Spleen (tissue), 11 donors: ENCODE measurements around the gene OPTN. TPM values are rescaled to one million over a fixed set of nuclear protein-coding genes. Genes with fewer than 3 reads are reported as not detected.
A peak's percentile ranks its signal among the peaks of the same experiment; 100 is the strongest.

Experiments used
- DNase-seq: peaks from one replicate; pipeline ENCODE4 v3.0.0-alpha.2; 2020
- H3K27ac ChIP-seq, 8 donors: fragments of 200-600 bp; sonication (generic) in 7 of 8; 1 replicate in 4 of 8; 2 replicates in 4 of 8; pipeline versions ENCODE4 v1.5.0 to v1.8.0; 2016 to 2021; ENCODE audit warnings: inconsistent platforms in 4 of 8, mild to moderate bottlenecking in 4 of 8, moderate library complexity in 1 of 8
- H3K27me3 ChIP-seq, 7 donors: fragments of 200-600 bp; sonication (generic) in 6 of 7; replicated peaks in 1 of 7; 1 replicate in 4 of 7; 2 replicates in 3 of 7; pipeline versions ENCODE4 v1.5.0 to v1.8.0; 2016 to 2021; ENCODE audit warnings: inconsistent platforms in 3 of 7, mild to moderate bottlenecking in 1 of 7
- H3K36me3 ChIP-seq, 6 donors: fragments of 200-600 bp; sonication (generic) in 5 of 6; 1 replicate in 4 of 6; 2 replicates in 2 of 6; pipeline versions ENCODE4 v1.5.0 to v1.8.0; 2016 to 2021; ENCODE audit warnings: inconsistent platforms in 2 of 6
- H3K4me1 ChIP-seq, 6 donors: fragments of 200-600 bp; sonication (generic) in 5 of 6; 1 replicate in 3 of 6; 2 replicates in 3 of 6; pipeline versions ENCODE4 v1.5.0 to v1.8.0; 2016 to 2021; ENCODE audit warnings: inconsistent platforms in 3 of 6
- H3K4me3 ChIP-seq, 8 donors: fragments of 200-600 bp; sonication (generic) in 7 of 8; 1 replicate in 4 of 8; 2 replicates in 4 of 8; pipeline versions ENCODE4 v1.5.0 to v1.8.0; 2016 to 2021; ENCODE audit warnings: inconsistent platforms in 4 of 8, mild to moderate bottlenecking in 4 of 8, moderate library complexity in 2 of 8
- H3K9me3 ChIP-seq, 8 donors: fragments of 200-600 bp; sonication (generic) in 7 of 8; 1 replicate in 4 of 8; 2 replicates in 4 of 8; pipeline versions ENCODE4 v1.5.0 to v1.8.0; 2016 to 2021; ENCODE audit warnings: inconsistent platforms in 4 of 8
- CTCF ChIP-seq, 11 experiments: fragments of 200-600 bp in 7 of 11; fragments of 450-650 bp in 4 of 11; sonication (generic) in 4 of 11; IDR thresholded peaks in 8 of 11; conservative IDR thresholded peaks in 3 of 11; 1 replicate in 7 of 11; 2 replicates in 4 of 11; pipeline versions ENCODE4 v1.4.0 to v1.8.0; 2016 to 2021; ENCODE audit warnings: antibody characterized with exemption in 11 of 11, inconsistent platforms in 4 of 11, mild to moderate bottlenecking in 1 of 11
- POLR2A ChIP-seq, 3 donors: fragments of 450-650 bp; IDR thresholded peaks; one replicate each; pipeline ENCODE4 v1.5.1; 2017; ENCODE audit warnings: antibody characterized with exemption in 3 of 3, mild to moderate bottlenecking in 1 of 3
- POLR2AphosphoS5 ChIP-seq, 3 donors: sonication (generic); formaldehyde crosslinking; IDR thresholded peaks; one replicate each; pipeline ENCODE4 v1.5.1; 2017; ENCODE audit warnings: antibody characterized with exemption in 3 of 3
- WGBS, 5 donors: extraction: QIAGEN DNeasy Blood & Tissue Kit in 3 of 5; methylation state at CpG; one replicate each; pipeline versions ENCODE4 v1.1.5 to v1.1.7; 2013 to 2018; 5-methylcytosine and 5-hydroxymethylcytosine counted together
- intact Hi-C: fragments of 100-400 bp; cut with DNase I; formaldehyde crosslinking; loops from one replicate; pipeline ENCODE4 v1.15.0; 2023; ENCODE audit warnings: low total_unique reads
- polyA plus RNA-seq, 3 donors: library from polyadenylated mRNA; stranded (reverse); fragments of 200-250 nt; gene quantifications; one replicate each; pipeline ENCODE4 v1.2.1, GENCODE V29; 2013
- total RNA-seq, 7 donors: library from RNA; depleted of rRNA in 3 of 7; stranded (reverse); fragments of >200 nt in 3 of 7; fragmentation: NEBNext Ultra II Directional in 4 of 7; extraction: Animal tissue kit (Norgen Biotek cat#: 25700) in 4 of 7; gene quantifications; one replicate each; pipeline versions ENCODE4 v1.1.0 to v1.2.1, GENCODE V29; 2016 to 2021
- donor health status: healthy with polysubstance abuse.
- donor health status: DM: no; HTN: no; CAD: no; lungs with moderate emphysema.
- donor health status: DM: no; HTN: no; CAD: no.
- donor health status: Bipolar disorder and iron deficiency.
- donor health status: healthy.
- donor health status: DM: no; HTN: no; CAD: no.
- donor health status: DM: yes; HTN: yes; CAD: no.

OPTN gene
- total and polyA plus RNA-seq, 10 donors: 17.2 to 73.7 (median 52.0) TPM

- DNase-seq: no peak
- 56 to 73% (median 64%) methylated on average over 12 of the region's 12 CpGs for WGBS, 5 donors
- Histone ChIP-seq H3K36me3 (peaks cover 0 to 89% (median 41%) of the 10 kb centered on the region in 6 donors), H3K27me3 (no peaks in the 10 kb centered on the region), H3K4me1 (peaks cover 0 to 39% (median 32%) of the 10 kb centered on the region in 6 donors), H3K4me3 (peak overlapping the region in 2 of 8 donors; percentile 0 to 35), H3K9me3 (no peaks in the 10 kb centered on the region), H3K27ac (peak overlapping the region; percentile 35 to 82 (median 72))
- intact Hi-C loops: no loop called here
- no peak for TF ChIP-seq POLR2A (IDR thresholded peaks at IDR 0.05)
- TF ChIP-seq POLR2AphosphoS5 (IDR thresholded peaks at IDR 0.05): peak in 2 of 3 donors; percentile 6 to 35
Measured at GRCh38 chr10:13115832-13116803, 16.2 kb downstream of the OPTN start.

- Histone ChIP-seq H3K4me1 (peaks cover 0 to 42% (median 32%) of the 10 kb centered on the region in 6 donors), H3K9me3 (no peaks in the 10 kb centered on the region), H3K4me3 (no peak overlapping the region), H3K36me3 (peaks cover 0 to 89% (median 44%) of the 10 kb centered on the region in 6 donors), H3K27me3 (no peaks in the 10 kb centered on the region), H3K27ac (peak overlapping the region in 5 of 8 donors; percentile 30 to 80 (median 38))
- no peak for DNase-seq
- intact Hi-C loops: no loop called here
- TF ChIP-seq CTCF (IDR thresholded peaks at IDR 0.05 in 8 of 11, conservative IDR thresholded peaks at IDR 0.05 in 3 of 11) (no peak), POLR2A (IDR thresholded peaks at IDR 0.05) (no peak), POLR2AphosphoS5 (IDR thresholded peaks at IDR 0.05) (no peak)
- WGBS, 5 donors: 27 to 51% (median 38%) methylated on average over 13 to 14 of the region's 14 CpGs
Measured at GRCh38 chr10:13117841-13118783, 18.1 kb downstream of the OPTN start.

- no peaks in the 10 kb centered on the region for H3K27me3 ChIP-seq
- no peak for DNase-seq
- H3K4me3 ChIP-seq: no peak overlapping the region
- peaks cover 0 to 89% (median 44%) of the 10 kb centered on the region in 6 donors for H3K36me3 ChIP-seq
- 72 to 92% (median 81%) methylated on average over 3 of the region's 3 CpGs for WGBS, 5 donors
- TF ChIP-seq POLR2A (IDR thresholded peaks at IDR 0.05) (no peak), POLR2AphosphoS5 (IDR thresholded peaks at IDR 0.05) (no peak), CTCF (IDR thresholded peaks at IDR 0.05 in 8 of 11, conservative IDR thresholded peaks at IDR 0.05 in 3 of 11) (no peak)
- H3K9me3 ChIP-seq: no peaks in the 10 kb centered on the region
- H3K4me1 ChIP-seq: peaks cover 0 to 42% (median 32%) of the 10 kb centered on the region in 6 donors
- intact Hi-C loops: no loop called here
- peak overlapping the region in 5 of 8 donors; percentile 30 to 80 (median 38) for H3K27ac ChIP-seq
Measured at GRCh38 chr10:13118784-13119410, 18.9 kb downstream of the OPTN start.
